HCT116 (cell line): ENCODE data around the gene BRINP3. TPM values are rescaled to one million over a fixed set of nuclear protein-coding genes. Genes with fewer than 3 reads are reported as not detected.

Source experiments
- ATAC-seq: fragments of 200-7000 bp; cut with Tn5 transposase; 2 replicates; pipeline ENCODE4 v1.9.1; 2020; ENCODE audit warnings: mild to moderate bottlenecking, moderate library complexity
- BruUV-seq: library from RNA; stranded (reverse); fragments of 400-500 nt; replicated peaks from 2 replicates; lab custom pipeline; 2021; lab: Mats Ljungman, UMichigan
- CTCF ChIA-PET: fragments of 300-600 bp; sonication (Branson Sonifier 250); formaldehyde crosslinking; loops from one replicate; lab custom pipeline; 2021; ENCODE audit warnings: antibody characterized with exemption; lab: Charles Lee
- POLR2A ChIA-PET: fragments of 300-600, 350-600 bp; sonication (Branson Sonifier 250); formaldehyde crosslinking; loops from one replicate; lab custom pipeline; 2021; ENCODE audit warnings: antibody characterized with exemption; lab: Charles Lee
- RAD21 ChIA-PET, 2 experiments: fragments of 300-600 bp; sonication (Branson Sonifier 250); formaldehyde crosslinking; loops; one replicate each; lab custom pipeline; 2023; ENCODE audit warnings: low total read pairs in 2 of 2; ENCODE audit not compliant: uncharacterized antibody in 2 of 2, unreplicated experiment in 2 of 2, low non-redundant PET in 1 of 2; lab: Charles Lee
- DNase-seq: peaks from one replicate; pipeline ENCODE4 v3.0.0-alpha.2; 2010; ENCODE audit warnings: low read depth, low spot score
- H2AFZ ChIP-seq: fragments of 200-600 bp; shearing (Covaris generic), sonication (generic); 2 replicates; pipeline ENCODE4 v1.6.1; 2017; ENCODE audit warnings: low read depth, mixed run types, mixed read lengths, antibody characterized with exemption, low read length; ENCODE audit not compliant: poor library complexity, severe bottlenecking
- H3K27ac ChIP-seq: 2 replicates; pipeline ENCODE4 v1.5.1; 2012; ENCODE audit warnings: low read depth, low read length
- H3K27me3 ChIP-seq: fragments of 200-600 bp; sonication (generic); 2 replicates; pipeline ENCODE4 v1.6.1; 2016; ENCODE audit warnings: mixed run types, low read length, mixed read lengths; ENCODE audit not compliant: insufficient read depth
- H3K36me3 ChIP-seq, 2 experiments: fragments of 200-500 bp in 1 of 2; fragments of 200-600 bp in 1 of 2; sonication (Bioruptor generic) in 1 of 2; sonication (generic) in 1 of 2; 2 replicates each; pipeline versions ENCODE4 v1.5.1 to v1.6.1; 2014 to 2016; ENCODE audit warnings: low read length in 2 of 2, inconsistent platforms in 1 of 2, mixed read lengths in 1 of 2, mixed run types in 1 of 2; ENCODE audit not compliant: insufficient read depth in 2 of 2, control insufficient read depth in 1 of 2
- H3K4me1 ChIP-seq, 2 experiments: fragments of 200-600 bp in 1 of 2; sonication (generic) in 1 of 2; 2 replicates each; pipeline versions ENCODE4 v1.5.1 to v1.6.1; 2012 to 2017; ENCODE audit warnings: low read length in 2 of 2, inconsistent platforms in 1 of 2, mild to moderate bottlenecking in 1 of 2, mixed read lengths in 1 of 2, mixed run types in 1 of 2, moderate library complexity in 1 of 2; ENCODE audit not compliant: insufficient read depth in 2 of 2, control insufficient read depth in 1 of 2
- H3K4me2 ChIP-seq: fragments of 200-600 bp; sonication (generic); 2 replicates; pipeline ENCODE4 v1.6.1; 2017; ENCODE audit warnings: mixed run types, low read length, mixed read lengths
- H3K4me3 ChIP-seq, 2 experiments: fragments of 200-600 bp in 1 of 2; sonication (generic) in 1 of 2; replicated peaks in 1 of 2; 2 replicates each; pipeline ENCODE4 v1.5.1; 2011 to 2016; ENCODE audit warnings: low read length in 2 of 2, control low read depth in 1 of 2, low read depth in 1 of 2, mild to moderate bottlenecking in 1 of 2, mixed read lengths in 1 of 2, mixed run types in 1 of 2
- H3K79me2 ChIP-seq: fragments of 200-600 bp; sonication (generic); 2 replicates; pipeline ENCODE4 v1.6.1; 2017; ENCODE audit warnings: mild to moderate bottlenecking, mixed run types, low read length, moderate library complexity, mixed read lengths; ENCODE audit not compliant: insufficient read depth
- H3K9ac ChIP-seq: fragments of 200-600 bp; sonication (generic); 2 replicates; pipeline ENCODE4 v1.6.1; 2016; ENCODE audit warnings: low read length, mixed read lengths
- H3K9me2 ChIP-seq: fragments of 200-600 bp; sonication (generic), shearing (Covaris generic); 2 replicates; pipeline ENCODE4 v1.6.1; 2017; ENCODE audit warnings: mixed run types, mild to moderate bottlenecking, moderate library complexity; ENCODE audit not compliant: insufficient read depth
- H3K9me3 ChIP-seq, 2 experiments: fragments of 200-500 bp in 1 of 2; fragments of 200-600 bp in 1 of 2; sonication (Bioruptor generic) in 1 of 2; sonication (generic) in 1 of 2; 2 replicates each; pipeline ENCODE4 v1.6.1; 2014 to 2017; ENCODE audit warnings: low read length in 2 of 2, mixed read lengths in 2 of 2, inconsistent platforms in 1 of 2, low read depth in 1 of 2, mild to moderate bottlenecking in 1 of 2, mixed run types in 1 of 2, moderate library complexity in 1 of 2; ENCODE audit not compliant: control insufficient read depth in 1 of 2, insufficient read depth in 1 of 2
- H4K20me1 ChIP-seq: fragments of 200-600 bp; sonication (generic), shearing (Covaris generic); 2 replicates; pipeline ENCODE4 v1.6.1; 2017; ENCODE audit warnings: mixed run types, mild to moderate bottlenecking, moderate library complexity; ENCODE audit not compliant: insufficient read depth
- CBX3 ChIP-seq: IDR thresholded peaks from 2 replicates; pipeline ENCODE4 v1.6.1; 2012; ENCODE audit warnings: low read depth
- CEBPB ChIP-seq: IDR thresholded peaks from 2 replicates; pipeline ENCODE4 v1.6.1; 2012; ENCODE audit warnings: low read depth
- CTCF ChIP-seq, 3 experiments: fragments of 200-600 bp in 1 of 3; sonication (generic) in 1 of 3; IDR thresholded peaks in 2 of 3; conservative IDR thresholded peaks in 1 of 3; 2 replicates each; pipeline ENCODE4 v1.5.1; 2012 to 2017; ENCODE audit warnings: low read depth in 2 of 3, low read length in 2 of 3, antibody characterized with exemption in 1 of 3, borderline replicate concordance in 1 of 3, control low read depth in 1 of 3, mild to moderate bottlenecking in 1 of 3, mixed read lengths in 1 of 3, mixed run types in 1 of 3, moderate library complexity in 1 of 3; ENCODE audit not compliant: insufficient read depth in 1 of 3
- EZH2 ChIP-seq: fragments of 200-600 bp; sonication (generic); IDR thresholded peaks from 2 replicates; pipeline ENCODE4 v1.6.1; 2017; ENCODE audit warnings: antibody characterized with exemption, mixed run types
- FOSL1 ChIP-seq: IDR thresholded peaks from 2 replicates; pipeline ENCODE4 v1.6.1; 2012; ENCODE audit warnings: low read depth
- MAX ChIP-seq: IDR thresholded peaks from 2 replicates; pipeline ENCODE4 v1.6.1; 2012
- POLR2A ChIP-seq: IDR thresholded peaks from 2 replicates; pipeline ENCODE4 v1.7.0; 2011; ENCODE audit warnings: borderline replicate concordance; ENCODE audit not compliant: insufficient read depth, insufficient read length; ENCODE audit errors: extremely low read depth
- POLR2AphosphoS5 ChIP-seq: IDR thresholded peaks from 2 replicates; pipeline ENCODE4 v1.6.1; 2011; ENCODE audit warnings: mild to moderate bottlenecking, low read depth, low read length, moderate library complexity
- RAD21 ChIP-seq: IDR thresholded peaks from 2 replicates; pipeline ENCODE4 v1.6.1; 2012; ENCODE audit warnings: low read depth, mild to moderate bottlenecking
- REST ChIP-seq: IDR thresholded peaks from 2 replicates; pipeline ENCODE4 v1.6.1; 2012; ENCODE audit warnings: low read depth
- SIN3A ChIP-seq: IDR thresholded peaks from 2 replicates; pipeline ENCODE4 v1.6.1; 2012; ENCODE audit warnings: low read depth
- SP1 ChIP-seq: IDR thresholded peaks from 2 replicates; pipeline ENCODE4 v1.6.1; 2012; ENCODE audit warnings: low read depth
- SRF ChIP-seq: IDR thresholded peaks from 2 replicates; pipeline ENCODE4 v1.6.1; 2012; ENCODE audit warnings: low read depth
- TCF7L2 ChIP-seq: IDR thresholded peaks from 2 replicates; pipeline ENCODE4 v1.7.0; 2011; ENCODE audit warnings: borderline replicate concordance, inconsistent platforms; ENCODE audit not compliant: insufficient read depth, insufficient read length; ENCODE audit errors: extremely low read depth
- YY1 ChIP-seq: IDR thresholded peaks from 2 replicates; pipeline ENCODE4 v1.6.1; 2011; ENCODE audit warnings: low read length, low read depth, moderate library complexity, mild to moderate bottlenecking; ENCODE audit not compliant: insufficient replicate concordance; ENCODE audit errors: extremely low read depth
- ZFX ChIP-seq: fragments of 450-650 bp; IDR thresholded peaks from 2 replicates; pipeline ENCODE4 v1.6.1; 2017
- ZNF274 ChIP-seq: fragments of 200-500 bp; sonication (Bioruptor generic); IDR thresholded peaks from 2 replicates; pipeline ENCODE4 v1.6.1; 2014; ENCODE audit warnings: mild to moderate bottlenecking, low read depth, low read length, inconsistent platforms
- intact Hi-C: fragments of 100-400 bp; cut with micrococcal nuclease; formaldehyde crosslinking; loops from 2 replicates; pipeline ENCODE4 v1.10.0; 2022
- total RNA-seq: library from RNA; stranded (reverse); gene quantifications from one replicate; pipeline ENCODE4 v1.2.1, GENCODE V29; 2021; ENCODE audit not compliant: unreplicated experiment

Gene BRINP3
- total RNA-seq, 1 experiment from 2014 or later = not detected

- no TSS peak for BruUV-seq
- H3K9ac ChIP-seq = no peak overlapping the region
- no peak overlapping the region for H3K4me3 ChIP-seq
- ATAC-seq (no peak), DNase-seq (no peak)
- ChIA-PET RAD21 (no interaction called here), CTCF (no interaction called here), POLR2A (no interaction called here)
- no peaks in the 10 kb centered on the region; the same call in 1 of the 2 replicates for H3K9me2 ChIP-seq
- H3K27me3 ChIP-seq = no peaks in the 10 kb centered on the region
- no peaks in the 10 kb centered on the region for H3K9me3 ChIP-seq
- H3K4me2 ChIP-seq = no peak overlapping the region
- intact Hi-C loops = no loop called here
- H3K36me3 ChIP-seq = no peaks in the 10 kb centered on the region
- no peaks in the 10 kb centered on the region for H3K4me1 ChIP-seq
- no peak overlapping the region for H3K27ac ChIP-seq
- TF ChIP-seq SIN3A (no peak), MAX (no peak), YY1 (no peak), REST (no peak), FOSL1 (no peak), TCF7L2 (no peak), ZFX (no peak), CTCF (IDR thresholded peaks at IDR 0.05 in 2 of 3, conservative IDR thresholded peaks at IDR 0.05 in 1 of 3; ENCODE audit: borderline replicate concordance in 1 of 3, insufficient read depth in 1 of 3, low read depth in 2 of 3, low read length in 2 of 3) (no peak), RAD21 (no peak), CBX3 (no peak), POLR2AphosphoS5 (no peak), CEBPB (no peak), EZH2 (no peak), SRF (no peak), ZNF274 (no peak), POLR2A (no peak), SP1 (no peak)
- no peak overlapping the region for H2AFZ ChIP-seq
- H3K79me2 ChIP-seq = no peaks in the 10 kb centered on the region
- H4K20me1 ChIP-seq = no peaks in the 10 kb centered on the region
Measured at GRCh38 chr1:190258003-190258402, 219.7 kb downstream of the BRINP3 start.
